OCI-LY7 (cell line): ENCODE results near the gene NDUFV1. TPM values are rescaled to one million over a fixed set of nuclear protein-coding genes. Genes with fewer than 3 reads are reported as not detected.
"Not testable (repeated sequence)": the region's sequence is repeated elsewhere in the genome, so short reads cannot be mapped to it uniquely, and the experiment has no call there.

Source experiments
- BruUV-seq: library from RNA; stranded (reverse); fragments of 400-500 nt; replicated peaks from 2 replicates; lab custom pipeline; 2021; lab: Mats Ljungman, UMichigan
- CTCF ChIA-PET: fragments of 300-600 bp; sonication (Branson Sonifier 250); formaldehyde crosslinking; loops from one replicate; lab custom pipeline; 2022; ENCODE audit warnings: antibody characterized with exemption; ENCODE audit not compliant: unreplicated experiment; lab: Charles Lee
- POLR2A ChIA-PET: fragments of 300-600 bp; sonication (Branson Sonifier 250); formaldehyde crosslinking; loops from one replicate; lab custom pipeline; 2022; ENCODE audit warnings: antibody characterized with exemption; lab: Charles Lee
- DNase-seq: peaks from one replicate; pipeline ENCODE4 v3.0.0-alpha.2; 2015; ENCODE audit warnings: low spot score
- H2AFZ ChIP-seq: fragments of 200-600 bp; sonication (generic), shearing (Covaris generic); 2 replicates; pipeline ENCODE4 v1.6.1; 2014; ENCODE audit warnings: mild to moderate bottlenecking, antibody characterized with exemption, low read length, moderate library complexity
- H3K27ac ChIP-seq: fragments of 200-600 bp; sonication (generic); 2 replicates; pipeline ENCODE4 v1.5.1; 2014; ENCODE audit warnings: mixed run types, low read depth, mild to moderate bottlenecking, moderate library complexity, low read length, inconsistent platforms; ENCODE audit not compliant: poor library complexity, severe bottlenecking
- H3K36me3 ChIP-seq: fragments of 200-600 bp; sonication (generic); 2 replicates; pipeline ENCODE4 v1.6.1; 2014; ENCODE audit warnings: mild to moderate bottlenecking, antibody characterized with exemption, low read length, moderate library complexity, mixed read lengths; ENCODE audit not compliant: insufficient read depth
- H3K4me1 ChIP-seq: fragments of 200-600 bp; sonication (generic); 2 replicates; pipeline ENCODE4 v1.5.1; 2014; ENCODE audit warnings: mild to moderate bottlenecking, low read length; ENCODE audit not compliant: insufficient read depth, poor library complexity, severe bottlenecking
- H3K4me2 ChIP-seq: fragments of 200-600 bp; sonication (generic); 2 replicates; pipeline ENCODE4 v1.6.1; 2014; ENCODE audit warnings: mild to moderate bottlenecking, low read length
- H3K4me3 ChIP-seq: fragments of 200-600 bp; sonication (generic); 2 replicates; pipeline ENCODE4 v1.5.1; 2014; ENCODE audit warnings: mild to moderate bottlenecking, low read depth, low read length; ENCODE audit not compliant: poor library complexity, severe bottlenecking
- H3K79me2 ChIP-seq: fragments of 200-600 bp; sonication (generic); 2 replicates; pipeline ENCODE4 v1.6.1; 2016; ENCODE audit warnings: low read depth, mild to moderate bottlenecking, low read length, moderate library complexity, mixed read lengths; ENCODE audit not compliant: insufficient read depth
- H3K9me2 ChIP-seq: fragments of 200-600 bp; sonication (generic); 2 replicates; pipeline ENCODE4 v1.6.1; 2016; ENCODE audit warnings: mild to moderate bottlenecking, low read length, mixed read lengths; ENCODE audit not compliant: insufficient read depth
- H3K9me3 ChIP-seq: fragments of 200-600 bp; sonication (generic); 2 replicates; pipeline ENCODE4 v1.6.1; 2014; ENCODE audit warnings: mild to moderate bottlenecking, mixed run types, low read length, mixed read lengths
- H4K20me1 ChIP-seq: fragments of 200-600 bp; sonication (generic); 2 replicates; pipeline ENCODE4 v1.6.1; 2014; ENCODE audit warnings: mild to moderate bottlenecking, antibody characterized with exemption, low read length, moderate library complexity, mixed read lengths; ENCODE audit not compliant: insufficient read depth
- intact Hi-C: fragments of 100-400 bp; cut with micrococcal nuclease; formaldehyde crosslinking; loops from one replicate; pipeline ENCODE4 v1.10.0; 2022; ENCODE audit not compliant: unreplicated experiment
- total RNA-seq, 2 experiments: library from RNA; depleted of rRNA in 1 of 2; stranded (reverse); fragments of >200 nt in 1 of 2; shearing (Covaris generic) in 1 of 2; gene quantifications; 2 replicates each; pipeline ENCODE4 v1.2.3, GENCODE V29; 2014 to 2022

Gene NDUFV1
- total RNA-seq, 2 experiments from 2014 or later, result 283 to 335 TPM

GRCh38 chr11:67620621-67621020 is 13.9 kb downstream of the NDUFV1 start:
- H3K4me3 ChIP-seq, POLR2A ChIA-PET, H3K4me1 ChIP-seq, H4K20me1 ChIP-seq, H3K4me2 ChIP-seq, H3K36me3 ChIP-seq, H2AFZ ChIP-seq, H3K27ac ChIP-seq, intact Hi-C loops, H3K9me3 ChIP-seq, CTCF ChIA-PET, DNase-seq, H3K9me2 ChIP-seq, H3K79me2 ChIP-seq, BruUV-seq: not testable (repeated sequence)

GRCh38 chr11:67621928-67622327 is 15.2 kb downstream of the NDUFV1 start:
- DNase-seq, H3K36me3 ChIP-seq, H3K79me2 ChIP-seq, H3K4me1 ChIP-seq, CTCF ChIA-PET, H3K4me3 ChIP-seq, H3K27ac ChIP-seq, H3K4me2 ChIP-seq, H4K20me1 ChIP-seq, H3K9me2 ChIP-seq, H3K9me3 ChIP-seq, POLR2A ChIA-PET, H2AFZ ChIP-seq, intact Hi-C loops, BruUV-seq: not testable (repeated sequence)

GRCh38 chr11:67622905-67623304 is 16.2 kb downstream of the NDUFV1 start:
- H3K9me3 ChIP-seq, BruUV-seq, H3K79me2 ChIP-seq, H3K36me3 ChIP-seq, H3K4me1 ChIP-seq, POLR2A ChIA-PET, DNase-seq, intact Hi-C loops, H4K20me1 ChIP-seq, H3K27ac ChIP-seq, H3K4me3 ChIP-seq, H2AFZ ChIP-seq, H3K4me2 ChIP-seq, CTCF ChIA-PET, H3K9me2 ChIP-seq: not testable (repeated sequence)

- H3K9me2 ChIP-seq, H3K27ac ChIP-seq, POLR2A ChIA-PET, H3K4me3 ChIP-seq, H3K36me3 ChIP-seq, DNase-seq, H3K4me1 ChIP-seq, CTCF ChIA-PET, intact Hi-C loops, H3K4me2 ChIP-seq, BruUV-seq, H3K9me3 ChIP-seq, H3K79me2 ChIP-seq, H4K20me1 ChIP-seq, H2AFZ ChIP-seq: not testable (repeated sequence)
Measured at GRCh38 chr11:67623795-67624194, 17.1 kb downstream of the NDUFV1 start.

- H3K36me3 ChIP-seq, DNase-seq, CTCF ChIA-PET, H3K9me2 ChIP-seq, H3K4me2 ChIP-seq, H2AFZ ChIP-seq, H3K4me3 ChIP-seq, H3K79me2 ChIP-seq, BruUV-seq, H4K20me1 ChIP-seq, H3K27ac ChIP-seq, H3K9me3 ChIP-seq: not testable (repeated sequence)
- intact Hi-C loops, result loop anchor here (5.0 kb wide), 1 partner anchor 166 kb away; no protein-coding TSS in a partner anchor
- H3K4me1 ChIP-seq, result peaks cover 22% of the 10 kb centered on the region
- POLR2A ChIA-PET, result interaction anchor here (1.2 kb wide), 1 partner anchor 19 kb away, joined by 5 read pairs; no protein-coding TSS in a partner anchor
Measured at GRCh38 chr11:67626131-67626833, 19.5 kb downstream of the NDUFV1 start.
